Fibroblast of lung (primary cell): ENCODE data around the gene WNT6. TPM values are rescaled to one million over a fixed set of nuclear protein-coding genes. Genes with fewer than 3 reads are reported as not detected.

ENCODE experiments used
- DNase-seq, 2 donors: peaks; one replicate each; pipeline versions ENCODE4 v3.0.0 to v3.0.0-alpha.2; 2010; ENCODE audit warnings: low read depth in 2 of 2
- H2AFZ ChIP-seq: 2 replicates; pipeline ENCODE4 v1.5.1; 2012; ENCODE audit warnings: low read length, control low read depth, inconsistent platforms
- H3K27ac ChIP-seq: 2 replicates; pipeline ENCODE4 v1.5.1; 2011; ENCODE audit warnings: low read length, control low read depth; ENCODE audit not compliant: insufficient read depth
- H3K27me3 ChIP-seq: 2 replicates; pipeline ENCODE4 v1.5.1; 2011; ENCODE audit warnings: mild to moderate bottlenecking, low read length; ENCODE audit not compliant: control insufficient read depth, insufficient read depth
- H3K36me3 ChIP-seq: 2 replicates; pipeline ENCODE4 v1.5.1; 2011; ENCODE audit warnings: low read length; ENCODE audit not compliant: control insufficient read depth, insufficient read depth
- H3K4me1 ChIP-seq: 2 replicates; pipeline ENCODE4 v1.5.1; 2011; ENCODE audit warnings: low read length; ENCODE audit not compliant: control insufficient read depth, insufficient read depth; ENCODE audit errors: extremely low read depth
- H3K4me2 ChIP-seq: 2 replicates; pipeline ENCODE4 v1.5.1; 2011; ENCODE audit warnings: low read length, control low read depth; ENCODE audit not compliant: insufficient read depth; ENCODE audit errors: extremely low read depth
- H3K4me3 ChIP-seq, 4 experiments: fragments of 200-600 bp in 1 of 4; sonication (generic) in 1 of 4; replicated peaks in 1 of 4; 2 replicates each; pipeline ENCODE4 v1.5.1; 2011 to 2016; ENCODE audit warnings: low read length in 4 of 4, low read depth in 3 of 4, mild to moderate bottlenecking in 3 of 4, control low read depth in 2 of 4, inconsistent platforms in 1 of 4, mixed read lengths in 1 of 4; ENCODE audit not compliant: insufficient read depth in 1 of 4; ENCODE audit errors: control extremely low read depth in 1 of 4
- H3K79me2 ChIP-seq: 2 replicates; pipeline ENCODE4 v1.5.1; 2012; ENCODE audit warnings: mild to moderate bottlenecking, low read length, inconsistent platforms; ENCODE audit not compliant: control insufficient read depth, insufficient read depth
- H3K9ac ChIP-seq: 2 replicates; pipeline ENCODE4 v1.5.1; 2011; ENCODE audit warnings: mild to moderate bottlenecking, low read length, control low read depth; ENCODE audit not compliant: insufficient read depth
- H3K9me3 ChIP-seq: 2 replicates; pipeline ENCODE4 v1.5.1; 2012; ENCODE audit warnings: low read depth, low read length; ENCODE audit not compliant: control insufficient read depth, insufficient read depth
- H4K20me1 ChIP-seq: 2 replicates; pipeline ENCODE4 v1.5.1; 2011; ENCODE audit warnings: low read length; ENCODE audit not compliant: control insufficient read depth, insufficient read depth; ENCODE audit errors: extremely low read depth
- CTCF ChIP-seq, 2 donors: IDR thresholded peaks in 1 of 2; conservative IDR thresholded peaks in 1 of 2; 1 replicate in 1 of 2; 2 replicates in 1 of 2; pipeline ENCODE4 v1.5.1; 2011 to 2012; ENCODE audit warnings: low read length in 2 of 2, control low read depth in 1 of 2, inconsistent platforms in 1 of 2, low read depth in 1 of 2, mild to moderate bottlenecking in 1 of 2
- EZH2 ChIP-seq: IDR thresholded peaks from 2 replicates; pipeline ENCODE4 v1.5.1; 2012; ENCODE audit warnings: low read length, control low read depth, mild to moderate bottlenecking; ENCODE audit errors: missing control alignments
- polyA plus RNA-seq, 2 donors: library from polyadenylated mRNA; depleted of rRNA in 1 of 2; stranded (reverse) in 1 of 2; unstranded in 1 of 2; fragments of >200 nt; gene quantifications; 2 replicates each; pipeline ENCODE4 v1.2.1, GENCODE V29; 2011 to 2012; ENCODE audit warnings: missing spikeins in 1 of 2
- total RNA-seq: library from RNA; depleted of rRNA; stranded (reverse); fragments of >200 nt; gene quantifications from 2 replicates; pipeline ENCODE4 v1.2.1, GENCODE V29; 2014

Gene WNT6
- total and polyA plus RNA-seq, 2 donors (not counting 1 experiment from before 2014, with no cell fraction given): not detected

GRCh38 chr2:218828477-218828778 lies 31.2 kb upstream of the WNT6 start:
- H3K79me2 ChIP-seq: no peaks in the 10 kb centered on the region
- H3K36me3 ChIP-seq: no peaks in the 10 kb centered on the region
- no peak overlapping the region for H3K9ac ChIP-seq
- no peaks in the 10 kb centered on the region for H3K4me1 ChIP-seq
- no peaks in the 10 kb centered on the region for H4K20me1 ChIP-seq
- no peak overlapping the region for H3K4me2 ChIP-seq
- TF ChIP-seq EZH2 (no peak), CTCF (conservative IDR thresholded peaks at IDR 0.05 in 1 of 2, IDR thresholded peaks at IDR 0.05 in 1 of 2; ENCODE audit: low read depth in 1 of 2, low read length in 2 of 2) (no peak)
- DNase-seq: no peak
- peaks cover 24% of the 10 kb centered on the region for H3K27me3 ChIP-seq
- no peak overlapping the region for H2AFZ ChIP-seq
- no peaks in the 10 kb centered on the region for H3K9me3 ChIP-seq
- H3K27ac ChIP-seq: no peak overlapping the region
- H3K4me3 ChIP-seq: no peak overlapping the region

GRCh38 chr2:218829868-218830451 lies 29.6 kb upstream of the WNT6 start:
- Histone ChIP-seq H3K4me2 (no peak overlapping the region), H2AFZ (no peak overlapping the region), H3K9ac (no peak overlapping the region), H3K79me2 (no peaks in the 10 kb centered on the region), H3K4me3 (no peak overlapping the region), H3K36me3 (no peaks in the 10 kb centered on the region), H4K20me1 (no peaks in the 10 kb centered on the region), H3K9me3 (no peaks in the 10 kb centered on the region), H3K27ac (no peak overlapping the region), H3K4me1 (no peaks in the 10 kb centered on the region), H3K27me3 (peaks cover 28% of the 10 kb centered on the region)
- no peak for TF ChIP-seq EZH2
- TF ChIP-seq CTCF (conservative IDR thresholded peaks at IDR 0.05 in 1 of 2, IDR thresholded peaks at IDR 0.05 in 1 of 2; ENCODE audit: low read depth in 1 of 2, low read length in 2 of 2): no peak
- no peak for DNase-seq

- no peaks in the 10 kb centered on the region for H3K9me3 ChIP-seq
- no peaks in the 10 kb centered on the region for H4K20me1 ChIP-seq
- TF ChIP-seq CTCF (conservative IDR thresholded peaks at IDR 0.05 in 1 of 2, IDR thresholded peaks at IDR 0.05 in 1 of 2; ENCODE audit: low read depth in 1 of 2, low read length in 2 of 2) (no peak), EZH2 (no peak)
- no peak overlapping the region for H3K4me2 ChIP-seq
- H3K9ac ChIP-seq: no peak overlapping the region
- no peak for DNase-seq
- no peaks in the 10 kb centered on the region for H3K36me3 ChIP-seq
- H3K27ac ChIP-seq: no peak overlapping the region
- H3K4me3 ChIP-seq: no peak overlapping the region
- peaks cover 28% of the 10 kb centered on the region for H3K27me3 ChIP-seq
- no peak overlapping the region for H2AFZ ChIP-seq
- no peaks in the 10 kb centered on the region for H3K79me2 ChIP-seq
- H3K4me1 ChIP-seq: no peaks in the 10 kb centered on the region
Observed at GRCh38 chr2:218830526-218831306, 28.9 kb upstream of the WNT6 start.
